Stimulated activated CD4-positive, alpha-beta T cell treated with anti-CD3 and anti-CD28 coated beads, Interleukin-12 subunit alpha, Interleukin-12 subunit beta, amount 100 ng/mL, for 4 hours (primary cell): Measurements from ENCODE around the gene OR6N1.

Experiments used
- DNase-seq: peaks from one replicate; pipeline ENCODE4 v3.0.0-alpha.2; 2020

OR6N1 gene

GRCh38 chr1:158735848-158736247, 36.1 kb downstream of the OR6N1 start:
- no peak for DNase-seq

GRCh38 chr1:158732524-158732923, 39.5 kb downstream of the OR6N1 start:
- no peak for DNase-seq

- no peak for DNase-seq
Observed at GRCh38 chr1:158731707-158732106, 40.3 kb downstream of the OR6N1 start.

GRCh38 chr1:158730453-158730852, 41.5 kb downstream of the OR6N1 start:
- no peak for DNase-seq

GRCh38 chr1:158728510-158729225, 43.3 kb downstream of the OR6N1 start:
- no peak for DNase-seq

GRCh38 chr1:158724442-158724841, 47.6 kb downstream of the OR6N1 start:
- DNase-seq: no peak

GRCh38 chr1:158720620-158721019, 51.4 kb downstream of the OR6N1 start, which contains the start of gene OR6K3:
Gene OR6K3, minus strand, starts transcription at chr1:158720720. Its CDS starts 2,605 bp downstream, at chr1:158718115.
- no peak for DNase-seq

- DNase-seq: no peak
Observed at GRCh38 chr1:158719664-158720063, 52.3 kb downstream of the OR6N1 start.

GRCh38 chr1:158717344-158717743, 54.7 kb downstream of the OR6N1 start:
- no peak for DNase-seq

- DNase-seq: no peak
Observed at GRCh38 chr1:158716335-158716734, 55.7 kb downstream of the OR6N1 start.

GRCh38 chr1:158714754-158715153, 57.2 kb downstream of the OR6N1 start:
- no peak for DNase-seq
